ENCODE data around the gene CYFIP2. TPM values are rescaled to one million over a fixed set of nuclear protein-coding genes. Genes with fewer than 3 reads are reported as not detected.

The CYFIP2 gene
- total RNA-seq, 1 experiment from 2014 or later, result 74.7 TPM

DNA sequence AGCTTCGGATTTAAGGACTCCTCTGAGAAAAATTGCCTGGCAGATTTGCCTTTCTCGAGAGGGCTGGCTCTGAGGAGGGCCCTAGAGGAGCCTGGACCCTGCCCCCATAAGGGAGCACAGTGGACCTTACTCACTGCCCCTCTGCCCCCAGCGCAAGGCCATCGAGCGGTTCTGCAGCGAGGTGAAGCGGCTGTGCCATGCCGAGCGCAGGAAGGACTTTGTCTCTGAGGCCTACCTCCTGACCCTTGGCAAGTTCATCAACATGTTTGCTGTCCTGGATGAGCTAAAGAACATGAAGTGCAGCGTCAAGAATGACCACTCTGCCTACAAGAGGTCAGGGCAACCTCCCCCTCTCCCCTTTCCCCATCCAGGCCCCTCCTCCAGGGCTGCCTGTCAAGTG, 34.6 kb downstream of the CYFIP2 start:
- peaks cover 5 to 72% (median 30%) of the 10 kb centered on the region in 3 experiments; a peak in 6 of 7 replicates for H3K36me3 Mint-ChIP-seq (ENCODE audit: insufficient read depth in 1 of 3, low read depth in 3 of 3)

More for the DNA sequence above, 34.6 kb downstream of the CYFIP2 start:
- H3K79me2 ChIP-seq (ENCODE audit: insufficient read depth, low read length), result no peaks in the 10 kb centered on the region
- Mint-ChIP-seq H3K4me1 (no peaks in the 10 kb centered on the region), H3K27me3 (ENCODE audit: low read depth) (no peaks in the 10 kb centered on the region), H3K4me3 (no peak overlapping the region), H3K27ac (peak overlapping the region in 1 of 3 experiments; percentile 82; a peak in 1 of 7 replicates), H3K9me3 (no peaks in the 10 kb centered on the region)
- H3K56ac ChIP-seq (ENCODE audit: insufficient read length, low read depth, low read length), result no peak overlapping the region
- H3K4me1 ChIP-seq (ENCODE audit: insufficient read depth, low read length), result no peaks in the 10 kb centered on the region
- WGBS (ENCODE audit: extremely low coverage, insufficient read length, low lambda C conversion rate), result no CpG with 5 or more reads among the region's 10 CpGs
- H4K5ac ChIP-seq (ENCODE audit: insufficient read length, low read depth, low read length), result no peak overlapping the region
- no peak overlapping the region for H2BK5ac ChIP-seq (ENCODE audit: insufficient read length, low read length)
- no peak for DNase-seq
- H3K9ac ChIP-seq (ENCODE audit: extremely low read depth, insufficient read length, low read length), result no peak overlapping the region
- no peak overlapping the region for H3K4ac ChIP-seq (ENCODE audit: low read depth, low read length)
- no peak overlapping the region for H3K27ac ChIP-seq (ENCODE audit: insufficient read length, low read depth, low read length)
- no peaks in the 10 kb centered on the region for H3K9me3 ChIP-seq (ENCODE audit: control insufficient read depth, low read depth, low read length)
- no peak overlapping the region for H4K91ac ChIP-seq (ENCODE audit: insufficient read length, low read depth, low read length)
- H3K14ac ChIP-seq (ENCODE audit: insufficient read depth, low read length), result no peak overlapping the region
- H3K23ac ChIP-seq (ENCODE audit: insufficient read length, low read depth, low read length), result no peak overlapping the region
- H3K79me1 ChIP-seq (ENCODE audit: insufficient read depth, low read depth, low read length, poor library complexity, severe bottlenecking), result no peaks in the 10 kb centered on the region
- H3K18ac ChIP-seq (ENCODE audit: insufficient read length, low read depth, low read length), result no peak overlapping the region
- no peak overlapping the region for H2AFZ ChIP-seq (ENCODE audit: low read length)
- H2BK15ac ChIP-seq (ENCODE audit: low read depth, low read length), result no peak overlapping the region
- H3K4me2 ChIP-seq (ENCODE audit: insufficient read depth, insufficient read length, low read length), result no peak overlapping the region
- no peak overlapping the region for H3T11ph ChIP-seq (ENCODE audit: low read length)
- H2BK12ac ChIP-seq (ENCODE audit: insufficient read length, low read depth, low read length), result no peak overlapping the region
- TF ChIP-seq CTCF (conservative IDR thresholded peaks at IDR 0.05), result no peak
- no peak overlapping the region for H2AK5ac ChIP-seq (ENCODE audit: insufficient read length, low read length)
- no peaks in the 10 kb centered on the region for H3K23me2 ChIP-seq (ENCODE audit: insufficient read length, low read depth, low read length, poor library complexity, severe bottlenecking)
- H3K27me3 ChIP-seq (ENCODE audit: insufficient read depth, low read length), result no peaks in the 10 kb centered on the region
- H2BK120ac ChIP-seq (ENCODE audit: low read depth, low read length, poor library complexity, severe bottlenecking), result no peak overlapping the region
- H4K8ac ChIP-seq (replicated peaks; ENCODE audit: insufficient read length, low read depth, low read length), result no peak overlapping the region
- no peaks in the 10 kb centered on the region for H4K20me1 ChIP-seq (ENCODE audit: control insufficient read depth, insufficient read depth, insufficient read length)
- H2BK20ac ChIP-seq (ENCODE audit: low read depth, low read length, poor library complexity, severe bottlenecking), result no peak overlapping the region
